ENCODE results near the gene BYSL. TPM values are rescaled to one million over a fixed set of nuclear protein-coding genes. Genes with fewer than 3 reads are reported as not detected.

BYSL gene, protein sequence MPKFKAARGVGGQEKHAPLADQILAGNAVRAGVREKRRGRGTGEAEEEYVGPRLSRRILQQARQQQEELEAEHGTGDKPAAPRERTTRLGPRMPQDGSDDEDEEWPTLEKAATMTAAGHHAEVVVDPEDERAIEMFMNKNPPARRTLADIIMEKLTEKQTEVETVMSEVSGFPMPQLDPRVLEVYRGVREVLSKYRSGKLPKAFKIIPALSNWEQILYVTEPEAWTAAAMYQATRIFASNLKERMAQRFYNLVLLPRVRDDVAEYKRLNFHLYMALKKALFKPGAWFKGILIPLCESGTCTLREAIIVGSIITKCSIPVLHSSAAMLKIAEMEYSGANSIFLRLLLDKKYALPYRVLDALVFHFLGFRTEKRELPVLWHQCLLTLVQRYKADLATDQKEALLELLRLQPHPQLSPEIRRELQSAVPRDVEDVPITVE
- polyA plus RNA-seq (34.3 to 39.2 TPM (median 34.5 TPM) in 3 replicates), polyA minus RNA-seq (29.8 to 54.3 TPM (median 30.2 TPM) in 3 replicates)
- 38.2 TPM for polyA plus RNA-seq (2011; ENCODE audit: low read depth)
- 31.3 and 32.8 TPM in 2 replicates for polyA plus RNA-seq (2011; cell fraction: cytosol; rRNA removed)
- polyA plus RNA-seq (2011; cell fraction: nucleus; rRNA removed) = 36.9 and 43.6 TPM in 2 replicates
- 27.9 and 36.3 TPM in 2 replicates for polyA plus RNA-seq (2012; ENCODE audit: low replicate concordance)
- polyA minus RNA-seq (2011; cell fraction: cytosol; rRNA and poly(A)+ RNA removed) = 23.2 TPM
- polyA minus RNA-seq (2011; cell fraction: nucleus; rRNA and poly(A)+ RNA removed) = 15.5 and 20.5 TPM in 2 replicates

DNA sequence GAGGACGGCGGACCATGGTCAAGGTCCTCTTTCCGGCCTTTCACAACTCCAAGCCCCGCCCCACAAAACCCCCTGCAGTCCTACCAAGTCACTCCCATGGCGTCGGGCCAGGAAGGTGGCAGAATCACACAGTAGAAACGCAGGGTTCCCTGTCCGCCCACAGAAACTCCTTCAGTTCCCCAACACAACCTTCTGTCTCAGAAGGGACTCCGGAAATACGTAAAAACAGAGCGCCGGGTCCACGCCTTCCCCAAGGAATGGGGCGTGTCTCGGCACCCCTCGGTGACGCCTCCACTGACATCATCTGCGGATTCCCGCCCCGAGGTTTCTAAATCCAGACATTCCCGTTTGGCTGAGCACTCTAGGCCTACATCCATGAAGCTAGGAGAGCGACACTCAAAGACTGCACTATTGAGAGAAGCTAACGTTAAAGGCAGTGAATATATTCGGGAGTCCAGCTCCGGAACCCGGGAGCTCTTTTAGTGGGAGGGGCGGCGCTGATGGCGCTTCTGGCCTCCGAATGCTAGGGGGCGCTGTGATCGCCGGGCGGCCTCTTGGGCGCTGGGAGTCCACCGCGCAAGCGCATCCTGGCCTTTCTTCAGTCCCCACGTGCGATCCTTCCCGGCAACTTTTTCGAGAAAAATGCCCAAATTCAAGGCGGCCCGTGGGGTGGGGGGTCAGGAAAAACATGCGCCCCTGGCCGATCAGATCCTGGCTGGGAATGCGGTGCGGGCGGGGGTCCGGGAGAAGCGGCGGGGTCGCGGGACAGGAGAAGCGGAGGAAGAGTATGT, at the start of gene BYSL, which contains the start of gene MED20:
TSS of gene BYSL (plus strand) at position 579 of the 791 bp plus-strand sequence. CDS start at position 643, 64 bp downstream.
TSS of gene MED20 (minus strand) at position 219 of the 791 bp plus-strand sequence. CDS start at position 98, 121 bp downstream.
- no peak for TF ChIP-seq EZH2 (IDR thresholded peaks at IDR 0.05; ENCODE audit: low read length)
- TF ChIP-seq, protein P1, sequence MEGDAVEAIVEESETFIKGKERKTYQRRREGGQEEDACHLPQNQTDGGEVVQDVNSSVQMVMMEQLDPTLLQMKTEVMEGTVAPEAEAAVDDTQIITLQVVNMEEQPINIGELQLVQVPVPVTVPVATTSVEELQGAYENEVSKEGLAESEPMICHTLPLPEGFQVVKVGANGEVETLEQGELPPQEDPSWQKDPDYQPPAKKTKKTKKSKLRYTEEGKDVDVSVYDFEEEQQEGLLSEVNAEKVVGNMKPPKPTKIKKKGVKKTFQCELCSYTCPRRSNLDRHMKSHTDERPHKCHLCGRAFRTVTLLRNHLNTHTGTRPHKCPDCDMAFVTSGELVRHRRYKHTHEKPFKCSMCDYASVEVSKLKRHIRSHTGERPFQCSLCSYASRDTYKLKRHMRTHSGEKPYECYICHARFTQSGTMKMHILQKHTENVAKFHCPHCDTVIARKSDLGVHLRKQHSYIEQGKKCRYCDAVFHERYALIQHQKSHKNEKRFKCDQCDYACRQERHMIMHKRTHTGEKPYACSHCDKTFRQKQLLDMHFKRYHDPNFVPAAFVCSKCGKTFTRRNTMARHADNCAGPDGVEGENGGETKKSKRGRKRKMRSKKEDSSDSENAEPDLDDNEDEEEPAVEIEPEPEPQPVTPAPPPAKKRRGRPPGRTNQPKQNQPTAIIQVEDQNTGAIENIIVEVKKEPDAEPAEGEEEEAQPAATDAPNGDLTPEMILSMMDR (optimal IDR thresholded peaks at IDR 0.05 in 1 of 3, IDR thresholded peaks at IDR 0.05 in 1 of 3, conservative IDR thresholded peaks at IDR 0.05 in 1 of 3; ENCODE audit: extremely low read depth in 1 of 3, insufficient read depth in 2 of 3, low read length in 3 of 3) = peak; percentile 85 to 99 (median 94)
- Histone ChIP-seq H3K79me2 (ENCODE audit: control insufficient read depth, insufficient read depth, low read length) (peaks cover 68% of the 10 kb centered on the region), H3K27me3 (ENCODE audit: control insufficient read depth, extremely low read depth, insufficient read depth, low read length) (no peaks in the 10 kb centered on the region), H3K36me3 (ENCODE audit: control insufficient read depth in 2 of 2, extremely low read depth in 1 of 2, insufficient read depth in 2 of 2, low read length in 2 of 2) (peaks cover 4 to 24% of the 10 kb centered on the region in 2 experiments), H3K4me3 (ENCODE audit: control insufficient read depth in 2 of 3, extremely low read depth in 1 of 3, insufficient read depth in 2 of 3, low read depth in 1 of 3, low read length in 3 of 3) (peak within 1 kb of the TSS; percentile 90 to 100 (median 95)), H3K4me1 (ENCODE audit: control insufficient read depth, extremely low read depth, insufficient read depth, low read length) (peaks cover 38% of the 10 kb centered on the region), H2AFZ (ENCODE audit: control insufficient read depth, low read length) (peak within 1 kb of the TSS; percentile 99), H3K27ac (ENCODE audit: control insufficient read depth, insufficient read depth, low read length) (peak within 1 kb of the TSS; percentile 100), H3K4me2 (ENCODE audit: control insufficient read depth, extremely low read depth, insufficient read depth, low read depth, low read length) (peak within 1 kb of the TSS; percentile 99), H3K9me1 (ENCODE audit: control insufficient read depth, extremely low read depth, insufficient read depth, low read length) (peaks cover 4% of the 10 kb centered on the region), H3K9me3 (ENCODE audit: control insufficient read depth, low read depth, low read length) (no peaks in the 10 kb centered on the region), H3K9ac (ENCODE audit: control insufficient read depth, extremely low read depth, insufficient read depth, low read length) (peak within 1 kb of the TSS; percentile 100), H4K20me1 (ENCODE audit: control insufficient read depth, extremely low read depth, insufficient read depth, low read length) (peaks cover 3% of the 10 kb centered on the region)
- dilution Hi-C loops (cut with MboI; ENCODE audit: extremely low pct_ligation_motif_present, low sequenced_read_pairs) = no loop called here
- FAIRE-seq (peak; percentile 29), DNase-seq (ENCODE audit: low read depth, low spot score) (peak; percentile 91)

DNA sequence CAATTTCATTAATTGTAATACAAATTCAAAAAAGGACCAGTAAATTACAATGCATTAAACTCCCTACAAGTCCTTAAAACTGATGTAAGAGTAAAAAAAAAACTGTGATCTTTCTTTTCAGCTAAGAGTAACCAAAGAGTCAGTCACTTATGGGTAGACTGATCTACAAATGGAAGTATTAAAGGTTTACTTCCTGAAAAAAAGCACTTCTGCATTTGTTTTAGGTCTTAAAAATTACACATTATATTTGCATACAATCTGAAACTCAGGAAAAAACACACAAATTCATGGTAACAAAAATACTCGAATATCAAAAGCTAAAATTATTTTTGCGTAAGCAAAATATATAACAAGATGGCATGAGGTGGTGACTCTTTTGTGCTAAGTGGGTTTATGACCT, 49.6 kb upstream of the BYSL start:
- Histone ChIP-seq H3K27me3 (ENCODE audit: control insufficient read depth, extremely low read depth, insufficient read depth, low read length) (no peaks in the 10 kb centered on the region), H3K4me3 (ENCODE audit: control insufficient read depth in 2 of 3, extremely low read depth in 1 of 3, insufficient read depth in 2 of 3, low read depth in 1 of 3, low read length in 3 of 3) (no peak overlapping the region), H3K4me2 (ENCODE audit: control insufficient read depth, extremely low read depth, insufficient read depth, low read depth, low read length) (no peak overlapping the region), H2AFZ (ENCODE audit: control insufficient read depth, low read length) (no peak overlapping the region), H4K20me1 (ENCODE audit: control insufficient read depth, extremely low read depth, insufficient read depth, low read length) (no peaks in the 10 kb centered on the region), H3K4me1 (ENCODE audit: control insufficient read depth, extremely low read depth, insufficient read depth, low read length) (no peaks in the 10 kb centered on the region), H3K27ac (ENCODE audit: control insufficient read depth, insufficient read depth, low read length) (no peak overlapping the region), H3K9me3 (ENCODE audit: control insufficient read depth, low read depth, low read length) (no peaks in the 10 kb centered on the region), H3K9ac (ENCODE audit: control insufficient read depth, extremely low read depth, insufficient read depth, low read length) (no peak overlapping the region), H3K36me3 (ENCODE audit: control insufficient read depth in 2 of 2, extremely low read depth in 1 of 2, insufficient read depth in 2 of 2, low read length in 2 of 2) (no peaks in the 10 kb centered on the region), H3K79me2 (ENCODE audit: control insufficient read depth, insufficient read depth, low read length) (no peaks in the 10 kb centered on the region), H3K9me1 (ENCODE audit: control insufficient read depth, extremely low read depth, insufficient read depth, low read length) (no peaks in the 10 kb centered on the region)
- FAIRE-seq (no peak), DNase-seq (ENCODE audit: low read depth, low spot score) (no peak)
- TF ChIP-seq, protein P1 (optimal IDR thresholded peaks at IDR 0.05 in 1 of 3, IDR thresholded peaks at IDR 0.05 in 1 of 3, conservative IDR thresholded peaks at IDR 0.05 in 1 of 3; ENCODE audit: extremely low read depth in 1 of 3, insufficient read depth in 2 of 3, low read length in 3 of 3) = no peak
- TF ChIP-seq EZH2 (IDR thresholded peaks at IDR 0.05; ENCODE audit: low read length) = no peak
- dilution Hi-C loops (cut with MboI; ENCODE audit: extremely low pct_ligation_motif_present, low sequenced_read_pairs) = no loop called here
